K562 (cell line): Measurements from ENCODE around the gene TMEM60. TPM values are rescaled to one million over a fixed set of nuclear protein-coding genes. Genes with fewer than 3 reads are reported as not detected.

Experiments used
- ADNP ChIP-seq: fragments of 200-800 bp; sonication (Bioruptor generic); IDR thresholded peaks from 2 replicates; pipeline ENCODE4 v1.6.1; 2016; ENCODE audit warnings: missing genetic modification characterization, missing compliant biosample characterization
- BRD4 ChIP-seq: fragments of 200-600 bp; sonication (generic); IDR thresholded peaks from 2 replicates; pipeline ENCODE4 v1.6.1; 2017; ENCODE audit warnings: inconsistent platforms
- C11orf30 ChIP-seq: fragments of 450-650 bp; IDR thresholded peaks from 2 replicates; pipeline ENCODE4 v1.6.1; 2016; ENCODE audit warnings: low read depth, mild to moderate bottlenecking
- CBX2 ChIP-seq: fragments of 200-600 bp; sonication (generic); IDR thresholded peaks from one replicate; pipeline ENCODE4 v1.6.1; 2012; ENCODE audit warnings: mild to moderate bottlenecking, low read length, inconsistent platforms; ENCODE audit not compliant: insufficient read depth, poor library complexity, severe bottlenecking
- CC2D1A ChIP-seq: fragments of 450-650 bp; IDR thresholded peaks from 2 replicates; pipeline ENCODE4 v1.6.1; 2017; ENCODE audit warnings: mild to moderate bottlenecking
- CREM ChIP-seq: IDR thresholded peaks from 2 replicates; pipeline ENCODE4 v1.6.1; 2014; ENCODE audit warnings: antibody characterized with exemption, low read depth
- FIP1L1 ChIP-seq: fragments of 200-400 bp; formaldehyde crosslinking; IDR thresholded peaks from 2 replicates; pipeline ENCODE4 v1.6.1; 2018; ENCODE audit warnings: mild to moderate bottlenecking, low read depth, low read length; ENCODE audit not compliant: poor library complexity, severe bottlenecking
- KLF13 ChIP-seq: fragments of 450-650 bp; IDR thresholded peaks from 2 replicates; pipeline ENCODE4 v1.6.1; 2016; ENCODE audit warnings: missing genetic modification characterization, low read depth, mild to moderate bottlenecking, missing compliant biosample characterization, moderate library complexity, borderline replicate concordance
- L3MBTL2 ChIP-seq: fragments of 450-650 bp; IDR thresholded peaks from 2 replicates; pipeline ENCODE4 v1.6.1; 2016; ENCODE audit warnings: mild to moderate bottlenecking, moderate library complexity
- MAFG ChIP-seq: fragments of 450-650 bp; conservative IDR thresholded peaks from 2 replicates; pipeline ENCODE4 v1.6.1; 2016; ENCODE audit warnings: missing genetic modification characterization, missing compliant biosample characterization
- NONO ChIP-seq, 2 experiments: fragments of 200-400 bp in 1 of 2; fragments of 450-650 bp in 1 of 2; formaldehyde crosslinking in 1 of 2; IDR thresholded peaks; 2 replicates each; pipeline ENCODE4 v1.6.1; 2017; ENCODE audit warnings: low read depth in 2 of 2, mild to moderate bottlenecking in 2 of 2, moderate library complexity in 2 of 2, low read length in 1 of 2
- POLR2G ChIP-seq: fragments of 200-400 bp; formaldehyde crosslinking; IDR thresholded peaks from 2 replicates; pipeline ENCODE4 v1.6.1; 2017; ENCODE audit warnings: low read depth, mild to moderate bottlenecking, antibody characterized with exemption, low read length, moderate library complexity
- TBP ChIP-seq: optimal IDR thresholded peaks from 2 replicates; pipeline ENCODE3; 2011; ENCODE audit warnings: low read depth, low read length, improper control_type of control experiment
- THAP12 ChIP-seq: fragments of 250-450 bp; sonication (Bioruptor Pico); IDR thresholded peaks from 2 replicates; pipeline ENCODE4 v1.9.0; 2021; ENCODE audit warnings: mild to moderate bottlenecking, inconsistent platforms
- ZNF778 ChIP-seq: fragments of 450-650 bp; formaldehyde crosslinking; IDR thresholded peaks from 2 replicates; pipeline ENCODE4 v1.4.0; 2020; ENCODE audit warnings: mild to moderate bottlenecking, moderate library complexity
- polyA plus RNA-seq, 8 experiments: library from polyadenylated mRNA; depleted of rRNA in 4 of 8; stranded (reverse) in 5 of 8; unstranded in 3 of 8; fragments of >200 nt; fragmentation: Nextera tagmentation in 2 of 8; fragmentation: Illumina TruSeq in 1 of 8; extraction: Ambion mirVana in 2 of 8; extraction: Trizol in 1 of 8; gene quantifications; 2 replicates each; pipeline versions ENCODE4 v1.2.1 to v1.2.3, GENCODE V29; 2011 to 2014; ENCODE audit warnings: inconsistent platforms in 1 of 8, missing spikeins in 1 of 8
- total RNA-seq, 7 experiments: library from RNA; depleted of rRNA in 6 of 7; stranded (reverse); fragments of >200 nt in 6 of 7; fragmentation: Illumina TruSeq in 2 of 7; extraction: Trizol in 2 of 7; gene quantifications; 2 replicates each; pipeline versions ENCODE4 v1.2.1 to v1.2.3, GENCODE V29; 2011 to 2021; ENCODE audit warnings: low replicate concordance in 1 of 7
- TF ChIP-seq, protein P1 (sequence below): sonication (generic); formaldehyde crosslinking; IDR thresholded peaks from 2 replicates; pipeline ENCODE4 v1.8.0; 2022; ENCODE audit warnings: mild to moderate bottlenecking, missing genetic modification reagents
- TF ChIP-seq, protein P2 (sequence below), 3 experiments: fragments of 200-800 bp in 1 of 3; fragments of 250-450 bp in 1 of 3; fragments of 450-650 bp in 1 of 3; sonication (Bioruptor Pico) in 1 of 3; sonication (Bioruptor generic) in 1 of 3; formaldehyde crosslinking in 1 of 3; IDR thresholded peaks; 2 replicates each; pipeline versions ENCODE4 v1.6.1 to v1.8.0; 2016 to 2022; ENCODE audit warnings: mild to moderate bottlenecking in 2 of 3, missing genetic modification characterization in 2 of 3, missing compliant biosample characterization in 1 of 3, moderate library complexity in 1 of 3

TMEM60 gene
- total and polyA plus RNA-seq, 9 of the 15 experiments (the other 6 are each of a cell fraction or from before 2014, with no cell fraction given) = 12.5 to 140 (median 38.4) TPM

DNA sequence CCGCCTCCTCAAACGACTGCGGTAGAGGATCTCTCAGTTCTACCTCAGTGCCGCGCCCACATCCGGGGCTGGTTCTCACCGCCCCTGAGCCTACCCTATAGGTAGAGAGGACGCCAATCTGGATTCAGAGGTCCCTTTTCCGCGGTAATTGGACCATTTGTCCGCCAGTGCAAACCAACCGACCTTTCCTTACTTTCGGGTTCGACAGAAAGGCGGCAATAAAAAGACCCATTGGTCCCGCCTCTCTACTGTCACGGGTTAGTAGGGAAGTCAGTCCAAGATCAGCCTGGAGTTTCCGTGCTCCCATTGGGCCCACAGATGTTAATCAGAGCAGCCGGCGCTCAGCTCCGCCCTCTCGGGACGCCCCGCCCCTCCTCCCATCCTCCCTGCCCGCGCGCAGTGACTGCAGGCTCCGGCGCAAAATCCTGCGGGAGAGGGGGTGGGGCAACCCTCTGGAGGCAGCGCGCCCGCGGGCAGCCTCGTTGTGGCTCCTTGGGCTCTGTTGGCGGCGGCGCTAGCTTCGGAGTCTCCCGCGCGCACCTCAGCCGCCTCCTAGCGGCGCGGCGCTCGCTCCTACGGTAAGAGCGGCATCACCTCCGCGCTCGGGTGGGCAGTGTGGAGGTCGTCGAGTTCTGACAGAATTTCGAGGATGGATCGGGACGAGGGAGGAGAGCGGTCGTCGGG, at the start of gene TMEM60, which contains the start of gene PHTF2 (continued):
- TF ChIP-seq ZNF778 (no peak), NONO (IDR thresholded peaks at IDR 0.05; ENCODE audit: low read depth in 2 of 2, low read length in 1 of 2) (peak in 1 of 2 experiments; percentile 65; a peak in 1 of 4 replicates), KLF13 (tag) (peak; percentile 62; the same call in 1 of the 2 replicates), BRD4 (no peak), THAP12 (peak; percentile 89), POLR2G (peak; percentile 95), TBP (peak; percentile 88), CC2D1A (no peak; the same call in 1 of the 2 replicates), ADNP (tag) (no peak), MAFG (tag) (no peak), FIP1L1 (peak; percentile 82), CBX2 (no peak), CREM (peak; percentile 72), C11orf30 (no peak; the same call in none of the 2 replicates), L3MBTL2 (peak; percentile 43)
- TF ChIP-seq, protein P1, sequence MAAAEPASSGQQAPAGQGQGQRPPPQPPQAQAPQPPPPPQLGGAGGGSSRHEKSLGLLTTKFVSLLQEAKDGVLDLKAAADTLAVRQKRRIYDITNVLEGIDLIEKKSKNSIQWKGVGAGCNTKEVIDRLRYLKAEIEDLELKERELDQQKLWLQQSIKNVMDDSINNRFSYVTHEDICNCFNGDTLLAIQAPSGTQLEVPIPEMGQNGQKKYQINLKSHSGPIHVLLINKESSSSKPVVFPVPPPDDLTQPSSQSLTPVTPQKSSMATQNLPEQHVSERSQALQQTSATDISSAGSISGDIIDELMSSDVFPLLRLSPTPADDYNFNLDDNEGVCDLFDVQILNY (CRISPR knock-in tag) = peak; percentile 75; the same call in 1 of the 2 replicates
- TF ChIP-seq, protein P2, sequence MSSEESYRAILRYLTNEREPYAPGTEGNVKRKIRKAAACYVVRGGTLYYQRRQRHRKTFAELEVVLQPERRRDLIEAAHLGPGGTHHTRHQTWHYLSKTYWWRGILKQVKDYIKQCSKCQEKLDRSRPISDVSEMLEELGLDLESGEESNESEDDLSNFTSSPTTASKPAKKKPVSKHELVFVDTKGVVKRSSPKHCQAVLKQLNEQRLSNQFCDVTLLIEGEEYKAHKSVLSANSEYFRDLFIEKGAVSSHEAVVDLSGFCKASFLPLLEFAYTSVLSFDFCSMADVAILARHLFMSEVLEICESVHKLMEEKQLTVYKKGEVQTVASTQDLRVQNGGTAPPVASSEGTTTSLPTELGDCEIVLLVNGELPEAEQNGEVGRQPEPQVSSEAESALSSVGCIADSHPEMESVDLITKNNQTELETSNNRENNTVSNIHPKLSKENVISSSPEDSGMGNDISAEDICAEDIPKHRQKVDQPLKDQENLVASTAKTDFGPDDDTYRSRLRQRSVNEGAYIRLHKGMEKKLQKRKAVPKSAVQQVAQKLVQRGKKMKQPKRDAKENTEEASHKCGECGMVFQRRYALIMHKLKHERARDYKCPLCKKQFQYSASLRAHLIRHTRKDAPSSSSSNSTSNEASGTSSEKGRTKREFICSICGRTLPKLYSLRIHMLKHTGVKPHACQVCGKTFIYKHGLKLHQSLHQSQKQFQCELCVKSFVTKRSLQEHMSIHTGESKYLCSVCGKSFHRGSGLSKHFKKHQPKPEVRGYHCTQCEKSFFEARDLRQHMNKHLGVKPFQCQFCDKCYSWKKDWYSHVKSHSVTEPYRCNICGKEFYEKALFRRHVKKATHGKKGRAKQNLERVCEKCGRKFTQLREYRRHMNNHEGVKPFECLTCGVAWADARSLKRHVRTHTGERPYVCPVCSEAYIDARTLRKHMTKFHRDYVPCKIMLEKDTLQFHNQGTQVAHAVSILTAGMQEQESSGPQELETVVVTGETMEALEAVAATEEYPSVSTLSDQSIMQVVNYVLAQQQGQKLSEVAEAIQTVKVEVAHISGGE (CRISPR knock-in tag; IDR thresholded peaks at IDR 0.05) = no peak
